Choroid plexus epithelial cell (primary cell): ENCODE measurements around the gene PHF21B.
"Not testable (repeated sequence)": the region's sequence is repeated elsewhere in the genome, so short reads cannot be mapped to it uniquely, and the experiment has no call there.

Source experiments
- DNase-seq: peaks from one replicate; pipeline ENCODE4 v3.0.0-alpha.2; 2010; ENCODE audit warnings: low read depth
- H3K4me3 ChIP-seq: 2 replicates; pipeline ENCODE4 v1.5.1; 2011; ENCODE audit warnings: low read depth, mild to moderate bottlenecking, control low read depth, low read length, moderate library complexity
- TF ChIP-seq, protein P1 (sequence below): conservative IDR thresholded peaks from 2 replicates; pipeline ENCODE4 v1.5.1; 2011; ENCODE audit warnings: low read depth, mild to moderate bottlenecking, control low read depth, inconsistent platforms, low read length, moderate library complexity

Gene PHF21B

DNA sequence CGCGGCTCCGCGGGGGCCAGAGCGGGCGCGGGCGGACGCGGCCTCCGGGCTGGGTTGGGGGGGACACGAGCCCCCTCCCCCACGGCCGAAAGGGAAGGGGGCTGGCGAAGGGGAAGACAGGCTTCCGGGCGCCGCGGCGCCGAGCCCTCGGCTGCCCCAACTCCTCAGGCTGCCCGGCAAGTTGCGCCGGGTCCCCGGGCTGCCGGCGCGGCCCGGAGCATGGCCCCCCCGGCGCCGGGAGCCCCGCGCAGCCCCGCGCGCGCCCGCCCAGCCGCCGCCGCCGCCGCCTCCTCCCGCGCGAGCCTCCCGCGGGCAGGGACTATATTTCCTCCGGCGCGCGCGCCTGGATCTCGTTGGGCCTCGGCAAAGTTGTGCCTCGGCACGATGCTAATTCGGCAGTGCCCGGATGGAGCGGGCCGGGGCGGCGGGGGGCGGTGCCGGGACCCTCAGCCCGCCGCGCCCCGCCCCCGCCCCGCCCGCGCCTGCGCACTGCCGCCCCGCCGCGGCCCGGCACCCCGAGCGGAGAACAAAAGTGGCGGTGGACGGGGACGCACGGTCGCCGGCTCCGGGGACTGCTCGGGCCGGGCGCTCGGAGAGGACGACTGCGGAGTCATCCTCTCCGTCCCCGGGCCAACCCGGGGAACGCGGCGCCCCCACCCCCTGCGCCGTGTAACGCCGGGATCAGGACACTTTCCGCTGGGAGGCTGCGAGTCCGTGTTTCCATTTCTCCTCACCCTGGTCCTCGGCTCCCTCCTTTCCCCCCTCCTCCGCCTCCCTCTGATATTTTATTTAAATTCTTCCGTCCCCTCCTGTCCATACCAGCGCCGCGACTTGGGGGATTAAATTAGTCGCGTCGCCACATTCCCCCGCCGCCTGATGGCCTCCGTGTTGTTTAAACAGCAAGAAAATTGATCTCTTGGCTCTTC is at the start of gene PHF21B:
TSS of gene PHF21B (minus strand) at position 400 of the 926 bp plus-strand sequence. CDS start 456 bp downstream, outside the sequence.
- DNase-seq = peak; percentile 22
- TF ChIP-seq, protein P1, sequence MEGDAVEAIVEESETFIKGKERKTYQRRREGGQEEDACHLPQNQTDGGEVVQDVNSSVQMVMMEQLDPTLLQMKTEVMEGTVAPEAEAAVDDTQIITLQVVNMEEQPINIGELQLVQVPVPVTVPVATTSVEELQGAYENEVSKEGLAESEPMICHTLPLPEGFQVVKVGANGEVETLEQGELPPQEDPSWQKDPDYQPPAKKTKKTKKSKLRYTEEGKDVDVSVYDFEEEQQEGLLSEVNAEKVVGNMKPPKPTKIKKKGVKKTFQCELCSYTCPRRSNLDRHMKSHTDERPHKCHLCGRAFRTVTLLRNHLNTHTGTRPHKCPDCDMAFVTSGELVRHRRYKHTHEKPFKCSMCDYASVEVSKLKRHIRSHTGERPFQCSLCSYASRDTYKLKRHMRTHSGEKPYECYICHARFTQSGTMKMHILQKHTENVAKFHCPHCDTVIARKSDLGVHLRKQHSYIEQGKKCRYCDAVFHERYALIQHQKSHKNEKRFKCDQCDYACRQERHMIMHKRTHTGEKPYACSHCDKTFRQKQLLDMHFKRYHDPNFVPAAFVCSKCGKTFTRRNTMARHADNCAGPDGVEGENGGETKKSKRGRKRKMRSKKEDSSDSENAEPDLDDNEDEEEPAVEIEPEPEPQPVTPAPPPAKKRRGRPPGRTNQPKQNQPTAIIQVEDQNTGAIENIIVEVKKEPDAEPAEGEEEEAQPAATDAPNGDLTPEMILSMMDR = no peak
- H3K4me3 ChIP-seq = peak within 1 kb of the TSS; percentile 46

- DNase-seq = no peak
- TF ChIP-seq, protein P1 = no peak
- H3K4me3 ChIP-seq = no peak overlapping the region
Observed at GRCh38 chr22:45059296-45059695, 49.5 kb upstream of the PHF21B start.

- DNase-seq = no peak
- H3K4me3 ChIP-seq = no peak overlapping the region
- TF ChIP-seq, protein P1 = no peak
Observed at GRCh38 chr22:45058622-45058912, 48.8 kb upstream of the PHF21B start.

DNA sequence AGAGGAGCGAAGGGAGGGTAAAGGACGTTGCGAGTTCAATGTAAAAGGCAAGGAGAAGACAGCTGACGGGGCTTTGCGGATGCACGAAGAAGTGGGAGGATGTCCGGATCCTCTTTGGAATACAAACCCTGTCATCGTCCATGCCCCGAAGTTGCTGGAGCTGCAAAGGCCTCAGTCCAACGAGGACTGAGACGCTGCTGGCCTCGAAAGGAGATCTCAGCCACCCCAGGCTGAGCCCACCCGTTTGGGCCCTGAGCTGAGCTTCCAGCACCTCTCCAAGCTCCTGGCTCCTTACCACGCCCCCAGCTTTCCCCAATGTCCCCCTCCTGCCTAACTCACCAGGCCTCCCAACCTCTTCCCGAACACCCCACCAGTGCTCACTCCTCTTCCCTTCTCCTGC is 46.1 kb upstream of the PHF21B start:
- TF ChIP-seq, protein P1 = no peak
- no peak overlapping the region for H3K4me3 ChIP-seq
- no peak for DNase-seq

GRCh38 chr22:45053571-45053970 is 43.8 kb upstream of the PHF21B start:
- DNase-seq = no peak
- TF ChIP-seq, protein P1 = no peak
- H3K4me3 ChIP-seq = no peak overlapping the region

DNA sequence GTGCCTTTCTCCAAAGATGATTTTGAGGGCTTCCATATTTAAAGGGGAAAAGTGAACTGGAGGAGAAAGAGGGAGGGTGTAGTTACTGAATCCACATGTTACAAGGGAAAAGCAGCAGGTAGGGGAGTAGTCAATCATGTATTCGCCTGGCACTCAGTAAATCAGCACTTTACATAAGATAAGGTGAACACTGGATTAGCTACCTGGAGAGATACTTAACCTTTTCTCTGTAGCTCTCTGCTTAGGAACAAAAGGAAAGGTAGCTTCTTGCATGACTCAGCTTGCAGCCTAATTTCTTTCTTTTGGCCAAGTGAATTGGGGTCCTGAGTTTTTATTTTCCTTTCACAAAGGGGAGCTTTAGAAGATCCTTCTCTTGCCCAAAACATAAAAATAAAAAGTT is 43.3 kb upstream of the PHF21B start:
- no peak for DNase-seq
- no peak overlapping the region for H3K4me3 ChIP-seq
- TF ChIP-seq, protein P1 = no peak

DNA sequence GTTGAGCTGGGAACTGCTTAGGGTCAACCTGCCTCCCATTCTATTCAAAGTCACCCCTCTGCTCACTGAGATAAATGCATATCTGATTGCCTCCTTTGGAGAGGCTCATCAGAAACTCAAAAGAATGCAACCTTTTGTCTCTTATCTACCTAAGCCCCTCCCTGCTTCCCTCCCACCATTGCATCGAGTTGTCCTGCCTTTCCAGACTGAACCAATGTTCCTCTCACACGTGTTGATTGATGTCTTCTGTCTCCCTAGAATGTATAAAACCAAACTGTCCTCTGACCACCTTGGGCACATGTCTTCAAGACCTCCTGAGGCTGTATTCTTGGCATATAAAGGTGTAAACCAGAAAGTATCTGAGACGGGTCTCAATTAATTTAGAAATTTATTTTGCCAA is 42.9 kb upstream of the PHF21B start:
- not testable (repeated sequence) for DNase-seq, H3K4me3 ChIP-seq
